Measurements from ENCODE around the gene OPA1.

OPA1 gene

GRCh38 chr3:193736616-193737015 lies 143.6 kb downstream of the OPA1 start:
- no peak for DNase-seq (ENCODE audit: low read depth in 3 of 3)

- DNase-seq (ENCODE audit: low read depth in 3 of 3) = no peak
Measured at GRCh38 chr3:193737191-193737751, 144.3 kb downstream of the OPA1 start.

- no peak for DNase-seq (ENCODE audit: low read depth in 3 of 3)
Measured at GRCh38 chr3:193742628-193743027, 149.6 kb downstream of the OPA1 start.

- DNase-seq (ENCODE audit: low read depth in 3 of 3) = no peak
Measured at GRCh38 chr3:193743702-193744047, 150.7 kb downstream of the OPA1 start.

- DNase-seq (ENCODE audit: low read depth in 3 of 3) = no peak
Measured at GRCh38 chr3:193744048-193744821, 151.2 kb downstream of the OPA1 start.

- DNase-seq (ENCODE audit: low read depth in 3 of 3) = no peak
Measured at GRCh38 chr3:193744822-193745684, 152.0 kb downstream of the OPA1 start.

GRCh38 chr3:193746832-193747231 lies 153.8 kb downstream of the OPA1 start:
- no peak for DNase-seq (ENCODE audit: low read depth in 3 of 3)
